ENCODE results near the gene PAIP1. TPM values are rescaled to one million over a fixed set of nuclear protein-coding genes. Genes with fewer than 3 reads are reported as not detected.
"Not testable (repeated sequence)": the region's sequence is repeated elsewhere in the genome, so short reads cannot be mapped to it uniquely, and the experiment has no call there.

PAIP1 gene
- 116 and 121 TPM in 2 replicates for total RNA-seq (2014; rRNA removed; shearing (Covaris generic))
- polyA plus RNA-seq (2015; cell fraction: cytosol; rRNA removed): 93.6 and 97.2 TPM in 2 replicates
- 50.6 and 58.0 TPM in 2 replicates for polyA plus RNA-seq (2015; cell fraction: nucleus; rRNA removed)

- peak; percentile 76 for DNase-seq (ENCODE audit: low read depth)
Measured at GRCh38 chr5:43556857-43557542, at the start of gene PAIP1. Gene PAIP1 (minus strand): TSS chr5:43557077. CDS start chr5:43556846, 231 bp downstream.

- DNase-seq (ENCODE audit: low read depth): no peak
Measured at GRCh38 chr5:43606351-43606750, 49.5 kb upstream of the PAIP1 start.

- no peak for DNase-seq (ENCODE audit: low read depth)
Measured at GRCh38 chr5:43604699-43605098, 47.8 kb upstream of the PAIP1 start.

- DNase-seq (ENCODE audit: low read depth): peak; percentile 4
Measured at GRCh38 chr5:43603344-43604217, 46.7 kb upstream of the PAIP1 start.

GRCh38 chr5:43602461-43603343 lies 45.8 kb upstream of the PAIP1 start, which contains the start of gene NNT:
Gene NNT (plus strand): TSS chr5:43603180. CDS start chr5:43609196, 6,016 bp downstream.
- peak; percentile 64 for DNase-seq (ENCODE audit: low read depth)

GRCh38 chr5:43601454-43602260 lies 44.8 kb upstream of the PAIP1 start:
- DNase-seq (ENCODE audit: low read depth): peak; percentile 62

- not testable (repeated sequence) for DNase-seq (ENCODE audit: low read depth)
Measured at GRCh38 chr5:43598927-43599326, 42.0 kb upstream of the PAIP1 start.

- DNase-seq (ENCODE audit: low read depth): no peak
Measured at GRCh38 chr5:43592363-43592762, 35.5 kb upstream of the PAIP1 start.

GRCh38 chr5:43590700-43591099 lies 33.8 kb upstream of the PAIP1 start:
- DNase-seq (ENCODE audit: low read depth): no peak

- no peak for DNase-seq (ENCODE audit: low read depth)
Measured at GRCh38 chr5:43589310-43589709, 32.4 kb upstream of the PAIP1 start.

GRCh38 chr5:43588842-43589241 lies 32.0 kb upstream of the PAIP1 start:
- no peak for DNase-seq (ENCODE audit: low read depth)

- DNase-seq (ENCODE audit: low read depth): no peak
Measured at GRCh38 chr5:43584166-43584699, 27.4 kb upstream of the PAIP1 start.

- DNase-seq (ENCODE audit: low read depth): no peak
Measured at GRCh38 chr5:43583724-43584123, 26.8 kb upstream of the PAIP1 start.

- DNase-seq (ENCODE audit: low read depth): no peak
Measured at GRCh38 chr5:43582082-43583005, 25.5 kb upstream of the PAIP1 start.

GRCh38 chr5:43581398-43581797 lies 24.5 kb upstream of the PAIP1 start:
- no peak for DNase-seq (ENCODE audit: low read depth)

- DNase-seq (ENCODE audit: low read depth): not testable (repeated sequence)
Measured at GRCh38 chr5:43580402-43581210, 23.7 kb upstream of the PAIP1 start.

- DNase-seq (ENCODE audit: low read depth): no peak
Measured at GRCh38 chr5:43573058-43573457, 16.2 kb upstream of the PAIP1 start.

GRCh38 chr5:43572357-43572756 lies 15.5 kb upstream of the PAIP1 start:
- DNase-seq (ENCODE audit: low read depth): no peak

All from HT1080 (cell line).